NK-92 (cell line): ENCODE measurements around the gene TMPRSS7.

Experiments
- DNase-seq: peaks from one replicate; lab custom pipeline; 2025; ENCODE audit not compliant: unreplicated experiment; lab: John Stamatoyannopoulos, UW

Gene TMPRSS7

DNA sequence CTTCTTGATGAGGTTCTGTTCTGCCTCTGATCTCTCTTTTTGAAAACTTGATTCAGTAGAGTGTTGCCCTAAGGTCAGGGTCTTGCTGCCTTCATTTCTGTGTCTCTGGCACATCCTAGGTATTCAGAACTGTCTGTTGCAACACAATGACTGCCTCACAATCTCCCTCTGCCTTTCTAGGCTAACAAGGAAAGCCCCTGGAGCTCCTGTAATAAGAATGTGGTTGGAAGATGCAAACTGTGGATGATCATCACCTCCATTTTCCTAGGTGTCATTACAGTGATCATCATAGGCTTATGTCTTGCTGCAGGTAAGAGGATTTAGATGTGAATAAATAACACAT, 58.6 kb downstream of the TMPRSS7 start:
- DNase-seq: no peak

DNA sequence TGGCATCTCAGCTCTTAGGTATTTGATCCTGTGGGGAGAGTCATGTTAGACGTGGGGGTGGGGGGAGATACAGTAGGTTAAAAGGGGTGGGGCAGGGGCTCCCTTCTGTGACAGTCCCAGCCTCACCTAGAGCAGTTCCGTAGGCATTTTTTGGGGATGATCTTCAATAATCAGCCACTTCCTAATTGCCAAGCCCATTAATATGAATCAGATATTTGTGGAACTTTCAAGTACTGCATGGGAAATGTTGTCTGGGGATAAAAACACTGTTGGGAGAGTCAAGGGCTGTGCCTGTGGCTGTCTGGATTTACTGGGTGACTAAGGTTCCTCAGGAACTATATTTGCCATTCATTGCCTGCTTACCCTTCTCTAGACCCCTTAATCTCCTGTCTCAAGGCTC, 61.2 kb downstream of the TMPRSS7 start:
- no peak for DNase-seq

GRCh38 chr3:112096176-112096575, 61.6 kb downstream of the TMPRSS7 start:
- no peak for DNase-seq

DNA sequence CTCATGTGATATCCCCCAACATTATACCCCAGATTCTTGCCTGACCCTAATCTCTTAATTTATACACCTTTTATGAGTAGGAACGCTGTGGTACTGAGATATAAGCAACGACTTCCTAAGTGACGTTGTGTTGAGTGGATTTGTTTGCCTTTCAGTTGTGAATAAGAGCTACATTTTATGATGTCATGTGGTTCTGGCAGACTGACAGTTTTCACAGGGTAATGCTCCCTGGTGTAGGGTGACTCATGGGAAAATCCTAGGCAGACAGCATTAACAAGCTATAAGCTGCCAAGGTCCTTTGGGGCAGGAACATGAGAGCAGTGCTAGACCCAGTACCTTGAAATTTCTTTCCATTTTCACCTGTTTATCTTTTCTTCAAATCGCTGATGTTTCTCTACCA, 62.8 kb downstream of the TMPRSS7 start:
- no peak for DNase-seq

DNA sequence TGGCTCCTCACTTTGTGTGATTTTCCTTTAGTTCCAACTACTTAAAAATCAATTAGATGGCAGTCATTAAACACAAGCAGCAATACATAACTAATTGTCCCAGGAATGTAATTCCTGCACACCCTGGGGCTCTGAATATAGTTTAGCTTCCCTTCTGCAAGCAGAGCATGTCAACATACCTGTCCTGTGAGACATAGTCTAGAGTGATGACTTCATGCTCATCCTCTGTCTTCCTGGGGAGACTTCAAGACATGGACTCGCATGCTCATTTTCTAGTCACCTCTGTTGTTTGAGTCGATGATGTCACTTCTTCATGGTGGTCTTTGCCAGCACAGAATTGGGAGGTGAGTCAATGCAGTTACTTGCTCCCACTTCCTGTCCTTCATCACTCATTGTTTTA, 67.4 kb downstream of the TMPRSS7 start:
- no peak for DNase-seq

GRCh38 chr3:112104774-112105173, 70.2 kb downstream of the TMPRSS7 start:
- no peak for DNase-seq

DNA sequence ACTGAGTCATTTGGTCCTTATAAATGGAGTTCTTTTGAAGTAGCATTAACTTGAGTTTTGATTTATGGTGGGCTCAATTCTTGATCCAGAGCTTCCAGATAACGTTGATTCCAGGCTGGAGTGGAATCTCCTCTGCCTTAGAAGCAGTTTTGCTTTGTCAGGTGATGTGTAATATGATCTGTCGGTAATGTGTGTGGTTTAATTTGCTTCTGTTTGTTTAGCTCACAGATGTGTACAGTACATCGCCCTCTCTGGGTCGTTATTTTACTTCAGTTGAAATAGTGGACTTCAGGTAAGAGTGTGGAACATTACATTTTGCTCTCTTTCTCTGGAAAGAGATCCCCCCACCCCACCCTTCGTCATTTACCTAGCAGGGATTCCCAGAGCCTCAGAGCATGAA, 74.8 kb downstream of the TMPRSS7 start:
- DNase-seq: no peak

DNA sequence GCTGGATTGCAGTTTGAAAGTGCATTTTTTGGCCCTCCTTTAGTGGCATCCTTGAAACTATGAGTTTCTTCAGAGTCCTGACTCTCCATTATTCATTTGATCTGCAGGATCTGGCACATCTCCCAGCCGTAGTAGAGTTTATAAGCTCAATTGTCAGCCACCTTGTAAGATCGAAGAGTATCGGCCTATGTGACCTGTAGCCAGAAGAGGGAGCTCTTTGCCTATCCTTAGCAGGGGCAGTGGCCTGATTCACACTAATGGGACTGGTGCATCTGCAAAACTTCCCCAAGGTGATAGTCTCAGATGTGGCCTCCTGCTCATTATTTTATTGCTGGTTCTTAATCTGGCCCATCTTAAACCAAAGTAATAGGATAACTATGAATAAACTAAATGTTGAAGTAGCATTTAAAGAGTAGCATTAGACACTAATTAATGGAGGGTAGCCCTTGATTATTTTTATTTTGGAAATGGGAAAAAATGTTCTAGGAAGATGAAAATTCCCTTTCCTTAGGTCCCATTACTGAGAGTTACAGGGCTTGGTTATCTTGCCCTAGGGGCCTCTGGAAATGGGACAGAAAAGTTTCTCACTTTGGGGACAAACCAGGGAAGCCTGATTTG, 77.4 kb downstream of the TMPRSS7 start:
- no peak for DNase-seq

GRCh38 chr3:112114576-112115160, 80.1 kb downstream of the TMPRSS7 start:
- no peak for DNase-seq

DNA sequence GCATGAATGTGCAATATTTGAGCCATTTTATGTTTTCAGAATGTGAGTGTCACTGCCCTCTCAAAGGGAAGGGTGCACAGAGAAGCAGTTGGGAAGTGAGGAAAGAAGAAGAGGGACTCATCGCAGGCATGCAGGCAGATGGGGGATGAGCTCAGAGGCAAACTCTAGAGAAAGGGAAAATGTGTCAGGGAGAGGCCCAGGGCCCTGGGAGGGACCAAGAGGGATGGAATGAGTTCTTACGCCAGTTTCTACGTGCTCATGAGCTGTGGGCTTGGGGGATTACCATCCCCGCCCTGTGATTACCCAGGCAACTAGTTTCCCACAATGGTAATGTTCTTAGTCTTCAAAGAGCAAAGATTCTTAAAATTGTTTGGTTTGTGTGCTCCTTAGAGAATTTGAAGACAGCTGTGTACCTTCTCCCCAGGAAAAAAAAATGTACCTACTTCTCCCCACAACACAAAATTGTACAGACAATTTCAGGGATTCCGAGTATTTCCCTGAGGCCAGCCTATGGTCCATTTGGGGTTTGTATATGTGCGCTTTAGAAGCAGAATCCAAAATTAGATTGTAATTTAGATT, 80.7 kb downstream of the TMPRSS7 start:
- no peak for DNase-seq

- DNase-seq: no peak
Measured at GRCh38 chr3:112115806-112116383, 81.4 kb downstream of the TMPRSS7 start.

- no peak for DNase-seq
Measured at GRCh38 chr3:112116748-112117186, 82.2 kb downstream of the TMPRSS7 start.

GRCh38 chr3:112117415-112117814, 82.9 kb downstream of the TMPRSS7 start:
- no peak for DNase-seq

GRCh38 chr3:112117841-112118571, 83.5 kb downstream of the TMPRSS7 start:
- no peak for DNase-seq

DNA sequence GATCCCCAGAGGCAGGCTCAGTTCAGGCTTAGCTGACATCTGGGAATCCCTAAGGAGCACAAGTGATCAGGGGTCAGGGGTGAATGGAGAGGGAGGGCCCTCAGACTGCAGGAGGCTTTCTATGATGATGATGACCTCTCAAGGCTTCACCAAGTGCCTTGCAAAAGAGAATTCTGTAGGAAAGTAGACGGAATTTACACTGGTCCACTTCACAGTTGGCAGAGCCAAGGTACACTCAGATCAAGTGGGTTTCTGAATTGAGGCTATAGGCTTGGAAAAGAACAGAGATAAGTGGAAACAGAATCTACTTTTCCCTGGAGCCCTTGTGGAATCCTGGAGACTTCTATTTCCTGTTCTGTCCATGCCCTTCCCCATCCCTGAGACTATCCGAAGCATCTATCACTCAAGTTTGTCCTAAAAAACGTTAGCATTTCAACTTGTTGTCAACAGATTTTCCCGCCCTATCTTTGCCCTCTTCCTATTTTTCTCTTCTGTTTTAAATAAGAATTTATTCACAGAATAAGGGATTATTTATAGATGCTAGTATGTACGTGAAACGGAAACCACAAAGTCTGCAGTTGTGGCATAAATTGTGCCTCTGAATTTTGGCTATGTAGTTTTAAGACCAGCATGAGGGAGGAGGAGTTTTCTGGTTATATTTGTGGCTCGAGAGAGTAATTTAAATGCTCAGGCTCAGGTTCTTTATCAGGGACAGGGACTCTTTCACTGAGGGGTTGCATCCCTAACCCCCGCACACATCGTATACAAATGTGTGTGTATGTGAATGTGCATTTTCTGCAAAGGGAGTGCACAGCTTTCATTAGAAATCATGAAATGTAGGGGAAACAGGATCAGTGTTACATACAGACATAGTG, 85.7 kb downstream of the TMPRSS7 start:
- DNase-seq: no peak

GRCh38 chr3:112121577-112122547, 87.3 kb downstream of the TMPRSS7 start:
- no peak for DNase-seq

DNA sequence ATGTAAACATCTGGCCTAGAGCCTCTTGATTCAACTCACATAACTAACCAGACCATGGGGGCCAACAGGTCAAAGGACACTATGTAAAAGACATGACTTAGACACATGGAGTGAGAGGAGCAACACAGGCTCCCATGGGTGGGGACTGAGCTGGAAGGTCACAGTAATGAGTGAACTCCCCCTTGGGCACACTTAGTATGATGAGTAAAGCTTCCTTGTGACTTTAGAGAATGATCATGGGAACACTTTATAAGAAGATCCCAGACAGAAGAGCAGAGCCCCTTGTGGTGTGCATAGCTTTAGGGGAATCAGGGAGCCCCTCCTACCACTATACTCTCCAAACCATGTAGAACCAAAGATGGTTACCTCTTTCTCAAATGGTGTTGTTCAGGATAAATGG, 88.3 kb downstream of the TMPRSS7 start:
- no peak for DNase-seq

DNA sequence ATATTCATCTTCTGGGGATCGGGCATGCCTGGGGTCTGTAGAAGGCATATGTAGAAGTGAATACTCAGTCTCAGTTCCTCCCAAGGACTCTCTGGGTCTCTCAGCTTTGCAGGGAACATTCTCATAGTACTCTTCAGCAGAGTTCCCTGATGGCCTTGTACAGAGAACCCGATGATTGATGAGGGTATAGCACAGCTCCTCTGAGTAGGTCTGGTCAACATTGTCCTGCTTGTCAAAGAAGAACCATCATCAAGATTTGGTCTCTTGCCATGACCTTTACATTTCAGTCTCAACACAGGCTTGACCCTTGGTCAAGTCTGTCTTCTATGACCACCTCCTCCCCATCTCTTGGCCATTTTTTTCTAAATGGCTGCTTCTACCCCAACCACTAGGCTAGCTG, 89.0 kb downstream of the TMPRSS7 start:
- no peak for DNase-seq

GRCh38 chr3:112124907-112125607, 90.5 kb downstream of the TMPRSS7 start:
- DNase-seq: no peak
